Parathyroid adenoma (tissue), 2 donors: ENCODE results near the gene MLLT1.

Experiments
- H2AFZ ChIP-seq: fragments of 300-600 bp; sonication (generic); one replicate; pipeline ENCODE4 v1.7.0; 2017; ENCODE audit warnings: antibody characterized with exemption, mild to moderate bottlenecking
- H3K27ac ChIP-seq: fragments of 300-600 bp; sonication (generic); one replicate; pipeline ENCODE4 v1.7.0; 2017
- H3K27me3 ChIP-seq: fragments of 300-600 bp; sonication (generic); one replicate; pipeline ENCODE4 v1.7.0; 2017; ENCODE audit warnings: low read length; ENCODE audit not compliant: control insufficient read depth, insufficient read depth
- H3K36me3 ChIP-seq: fragments of 300-600 bp; sonication (generic); one replicate; pipeline ENCODE4 v1.7.0; 2017; ENCODE audit warnings: low read length; ENCODE audit not compliant: control insufficient read depth, insufficient read depth
- H3K4me1 ChIP-seq: fragments of 300-600 bp; sonication (generic); one replicate; pipeline ENCODE4 v1.7.0; 2017; ENCODE audit warnings: control low read depth
- H3K4me2 ChIP-seq: fragments of 300-600 bp; sonication (generic); one replicate; pipeline ENCODE4 v1.7.0; 2017; ENCODE audit warnings: low read length
- H3K4me3 ChIP-seq: fragments of 300-600 bp; sonication (generic); one replicate; pipeline ENCODE4 v1.7.0; 2017; ENCODE audit warnings: low read depth, low read length
- H3K79me2 ChIP-seq: fragments of 300-600 bp; sonication (generic); one replicate; pipeline ENCODE4 v1.7.0; 2017; ENCODE audit warnings: control low read depth
- H3K9ac ChIP-seq: fragments of 300-600 bp; sonication (generic); one replicate; pipeline ENCODE4 v1.7.0; 2017; ENCODE audit warnings: mild to moderate bottlenecking
- H3K9me3 ChIP-seq: fragments of 300-600 bp; sonication (generic); one replicate; pipeline ENCODE4 v1.7.0; 2017; ENCODE audit warnings: low read length; ENCODE audit not compliant: control insufficient read depth
- TF ChIP-seq, protein P1 (sequence below): fragments of 300-600 bp; sonication (generic); IDR thresholded peaks from one replicate; pipeline ENCODE4 v1.7.0; 2017; ENCODE audit warnings: antibody characterized with exemption, mild to moderate bottlenecking
- donor health status: primary hyperparathyroidism.

Gene MLLT1

DNA sequence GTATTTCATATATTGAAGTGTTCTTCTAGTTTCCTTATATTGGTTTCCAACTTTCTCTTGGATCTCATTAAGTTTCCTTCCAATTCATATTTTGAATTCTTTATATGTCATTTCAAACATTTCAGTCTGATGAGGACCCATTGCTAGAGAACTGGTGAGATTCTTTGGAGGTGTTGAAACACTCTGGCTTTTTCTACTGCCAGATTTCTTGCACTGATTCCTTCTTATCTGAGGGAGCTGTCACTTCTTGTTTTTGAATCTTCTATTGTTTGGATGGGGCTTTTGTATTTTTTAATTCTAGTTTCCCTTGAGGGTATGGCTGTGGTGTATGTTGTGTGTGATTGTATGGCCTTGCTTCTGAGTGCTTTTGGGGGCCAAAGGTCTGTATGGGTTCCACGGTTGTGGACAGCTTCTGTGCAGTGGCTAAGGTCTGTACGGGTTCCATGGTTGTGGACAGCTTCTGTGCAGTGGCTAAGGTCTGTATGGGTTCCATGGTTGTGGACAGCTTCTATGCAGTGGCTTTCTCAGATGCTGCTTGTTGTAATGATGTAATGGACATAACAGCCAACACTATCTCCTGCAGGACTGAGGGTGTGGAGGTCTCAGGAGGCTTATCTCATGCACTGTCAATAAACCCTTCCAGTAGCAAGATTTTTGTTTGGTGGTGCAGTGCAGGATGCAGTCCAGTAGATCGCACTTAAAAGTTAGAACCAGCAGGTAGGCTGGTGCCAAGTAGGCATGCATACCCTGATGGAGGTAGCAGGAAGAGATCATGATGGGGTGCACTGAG, 107.5 kb downstream of the MLLT1 start:
- peaks cover 5% of the 10 kb centered on the region for H3K4me1 ChIP-seq
- TF ChIP-seq, protein P1, sequence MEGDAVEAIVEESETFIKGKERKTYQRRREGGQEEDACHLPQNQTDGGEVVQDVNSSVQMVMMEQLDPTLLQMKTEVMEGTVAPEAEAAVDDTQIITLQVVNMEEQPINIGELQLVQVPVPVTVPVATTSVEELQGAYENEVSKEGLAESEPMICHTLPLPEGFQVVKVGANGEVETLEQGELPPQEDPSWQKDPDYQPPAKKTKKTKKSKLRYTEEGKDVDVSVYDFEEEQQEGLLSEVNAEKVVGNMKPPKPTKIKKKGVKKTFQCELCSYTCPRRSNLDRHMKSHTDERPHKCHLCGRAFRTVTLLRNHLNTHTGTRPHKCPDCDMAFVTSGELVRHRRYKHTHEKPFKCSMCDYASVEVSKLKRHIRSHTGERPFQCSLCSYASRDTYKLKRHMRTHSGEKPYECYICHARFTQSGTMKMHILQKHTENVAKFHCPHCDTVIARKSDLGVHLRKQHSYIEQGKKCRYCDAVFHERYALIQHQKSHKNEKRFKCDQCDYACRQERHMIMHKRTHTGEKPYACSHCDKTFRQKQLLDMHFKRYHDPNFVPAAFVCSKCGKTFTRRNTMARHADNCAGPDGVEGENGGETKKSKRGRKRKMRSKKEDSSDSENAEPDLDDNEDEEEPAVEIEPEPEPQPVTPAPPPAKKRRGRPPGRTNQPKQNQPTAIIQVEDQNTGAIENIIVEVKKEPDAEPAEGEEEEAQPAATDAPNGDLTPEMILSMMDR = no peak
- no peak overlapping the region for H3K4me2 ChIP-seq
- H3K9ac ChIP-seq = no peak overlapping the region
- no peak overlapping the region for H3K27ac ChIP-seq
- no peaks in the 10 kb centered on the region for H3K79me2 ChIP-seq
- no peaks in the 10 kb centered on the region for H3K27me3 ChIP-seq
- H2AFZ ChIP-seq = no peak overlapping the region
- no peak overlapping the region for H3K4me3 ChIP-seq
- H3K36me3 ChIP-seq = no peaks in the 10 kb centered on the region
- no peaks in the 10 kb centered on the region for H3K9me3 ChIP-seq

DNA sequence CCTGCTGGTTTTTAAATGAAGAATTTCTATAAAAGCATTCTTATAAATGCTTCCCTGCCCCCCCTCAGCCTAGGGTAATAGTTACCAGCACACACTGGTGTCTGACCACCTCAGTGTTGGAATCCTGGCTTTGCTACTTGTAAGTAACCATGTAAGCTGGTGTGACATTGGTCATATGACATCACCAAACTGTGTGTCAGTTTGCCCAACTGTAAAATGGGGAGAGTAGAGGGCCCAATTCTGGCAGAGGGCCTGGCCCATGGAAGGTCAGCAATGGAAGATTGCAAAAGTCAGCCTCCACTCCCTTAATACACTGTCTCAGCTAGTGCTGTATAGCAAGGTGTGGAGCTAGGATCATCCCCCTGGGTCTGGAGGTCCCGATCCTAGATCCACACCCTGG, 112.7 kb downstream of the MLLT1 start:
- no peak overlapping the region for H3K9ac ChIP-seq
- H3K79me2 ChIP-seq = no peaks in the 10 kb centered on the region
- no peak overlapping the region for H3K4me3 ChIP-seq
- H3K27me3 ChIP-seq = no peaks in the 10 kb centered on the region
- no peaks in the 10 kb centered on the region for H3K36me3 ChIP-seq
- H3K27ac ChIP-seq = no peak overlapping the region
- no peaks in the 10 kb centered on the region for H3K9me3 ChIP-seq
- no peak overlapping the region for H3K4me2 ChIP-seq
- H2AFZ ChIP-seq = no peak overlapping the region
- no peaks in the 10 kb centered on the region for H3K4me1 ChIP-seq
- TF ChIP-seq, protein P1 = no peak

DNA sequence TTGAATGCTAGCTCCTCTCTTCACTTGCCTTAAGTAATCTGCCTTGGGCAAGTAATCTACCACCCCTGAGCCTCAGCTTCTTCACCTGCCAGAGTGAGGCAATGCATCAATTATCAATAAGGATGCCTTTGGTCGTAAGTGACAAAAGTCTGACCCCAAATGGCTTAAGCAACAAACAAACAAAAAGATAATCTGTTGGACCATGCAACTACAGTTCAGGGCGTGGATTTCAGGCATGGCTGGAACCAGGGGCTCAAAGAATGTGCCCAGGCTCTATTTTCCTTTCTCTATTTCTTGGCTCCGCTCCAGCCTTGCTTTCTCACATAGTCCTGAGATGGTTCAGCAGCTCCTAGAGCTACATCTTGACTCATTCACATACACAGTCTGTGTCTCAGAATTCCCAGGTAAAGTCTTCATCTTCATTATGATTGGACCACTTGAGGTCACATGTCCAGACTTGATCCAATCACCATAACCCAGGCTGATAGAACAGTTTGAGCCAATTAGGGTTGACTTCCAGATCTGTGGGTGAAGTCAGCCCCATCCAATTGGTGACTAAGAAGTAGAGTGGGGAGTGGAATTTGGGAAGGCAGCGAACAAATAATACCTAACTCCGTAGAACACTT, 114.8 kb downstream of the MLLT1 start:
- Histone ChIP-seq H3K79me2 (no peaks in the 10 kb centered on the region), H3K9ac (no peak overlapping the region), H3K9me3 (no peaks in the 10 kb centered on the region), H3K27ac (no peak overlapping the region), H3K4me2 (no peak overlapping the region), H3K4me1 (no peaks in the 10 kb centered on the region), H3K4me3 (no peak overlapping the region), H3K36me3 (no peaks in the 10 kb centered on the region), H2AFZ (no peak overlapping the region), H3K27me3 (no peaks in the 10 kb centered on the region)
- TF ChIP-seq, protein P1 = no peak

DNA sequence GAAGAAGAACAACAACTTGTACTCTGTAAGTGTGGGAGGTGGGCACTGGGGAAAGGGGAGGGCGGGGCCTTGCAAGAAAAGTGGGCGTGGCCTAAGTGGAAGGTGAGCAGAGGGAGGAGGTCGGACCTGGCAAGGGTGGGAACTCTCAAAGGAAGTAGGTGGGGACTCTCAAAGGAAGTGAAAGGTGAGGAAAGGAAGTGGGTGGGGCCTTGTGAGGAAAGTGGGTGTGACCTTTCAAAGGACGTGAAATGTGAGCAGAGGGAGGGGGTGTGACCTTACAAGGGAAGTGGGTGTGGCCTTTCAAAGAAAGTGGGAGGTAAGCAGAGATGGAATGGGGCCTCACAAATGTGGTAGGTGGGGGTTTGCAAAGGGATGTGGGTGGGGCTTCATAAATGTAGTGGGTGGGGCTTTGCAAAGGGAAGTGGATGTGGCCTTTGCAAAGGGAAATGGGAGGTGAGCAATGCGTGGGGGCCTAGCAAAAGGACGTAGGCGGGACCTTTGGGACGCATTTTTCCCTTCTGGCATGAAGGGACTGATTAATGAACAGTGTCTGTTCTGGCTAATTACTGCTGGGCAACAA, 118.4 kb downstream of the MLLT1 start:
- Histone ChIP-seq H2AFZ (no peak overlapping the region), H3K9ac (no peak overlapping the region), H3K27ac (no peak overlapping the region), H3K4me2 (no peak overlapping the region), H3K4me3 (no peak overlapping the region), H3K9me3 (no peaks in the 10 kb centered on the region), H3K4me1 (no peaks in the 10 kb centered on the region), H3K27me3 (no peaks in the 10 kb centered on the region), H3K36me3 (no peaks in the 10 kb centered on the region), H3K79me2 (no peaks in the 10 kb centered on the region)
- TF ChIP-seq, protein P1 = no peak
